ENCODE results near the gene SV2A.

- no peak for TF ChIP-seq FOXM1 (IDR thresholded peaks at IDR 0.05; ENCODE audit: borderline replicate concordance)
- TF ChIP-seq CTBP1 (IDR thresholded peaks at IDR 0.05; ENCODE audit: borderline replicate concordance), result no peak
Measured at GRCh38 chr1:149942207-149942606, 24.6 kb upstream of the SV2A start.
